ENCODE results near the gene CAMSAP2.

CAMSAP2 gene

DNA sequence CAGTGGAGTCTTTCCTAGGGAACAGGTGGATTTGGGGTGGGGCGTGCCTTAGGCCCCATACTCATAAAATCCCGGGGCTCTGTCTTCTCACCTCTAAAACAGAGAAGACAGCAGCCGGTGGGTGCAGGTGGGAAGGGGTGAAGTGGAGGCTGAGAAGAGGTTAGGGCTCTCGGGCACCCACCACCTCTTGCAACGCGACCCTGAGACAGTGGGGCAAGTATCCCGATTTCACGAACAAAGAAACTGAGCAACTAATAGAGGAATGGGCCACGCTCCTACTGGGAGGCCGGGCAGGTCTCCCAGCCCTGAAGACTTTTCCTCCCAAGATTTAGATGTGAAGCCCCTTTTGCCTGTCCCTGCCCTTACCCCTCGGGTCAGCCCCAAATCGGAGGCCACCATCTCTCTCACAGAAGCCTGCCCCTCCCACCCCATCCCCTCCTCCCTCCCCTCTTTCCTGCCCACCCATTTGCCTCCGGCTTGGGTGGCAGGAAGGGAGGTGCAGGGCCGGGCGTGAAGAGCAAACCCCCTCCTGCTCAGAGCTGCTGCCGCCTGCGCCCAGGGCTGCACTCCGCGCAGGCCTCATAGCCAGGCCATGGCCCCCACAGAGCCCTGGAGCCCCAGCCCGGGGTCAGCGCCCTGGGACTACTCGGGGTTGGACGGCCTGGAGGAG, 133.9 kb downstream of the CAMSAP2 start, which contains the start of gene GPR25:
TSS of gene GPR25 (plus strand) at position 536 of the 670 bp plus-strand sequence. CDS start at position 593, 57 bp downstream.
- Histone ChIP-seq H3K9ac (ENCODE audit: low read length) (no peak within 1 kb of the TSS), H3K9me3 (ENCODE audit: low read length) (no peaks in the 10 kb centered on the region), H3K36me3 (ENCODE audit: insufficient read depth, low read length) (no peaks in the 10 kb centered on the region), H3F3A (ENCODE audit: insufficient read depth, low read length) (no peaks in the 10 kb centered on the region), H4K20me1 (ENCODE audit: insufficient read depth, low read length) (no peaks in the 10 kb centered on the region), H3K27ac (ENCODE audit: low read depth, low read length, poor library complexity, severe bottlenecking) (no peak within 1 kb of the TSS), H3K4me3 (ENCODE audit: low read depth, low read length, poor library complexity, severe bottlenecking) (no peak within 1 kb of the TSS), H3K4me1 (ENCODE audit: insufficient read depth, low read length, severe bottlenecking) (no peaks in the 10 kb centered on the region), H2AFZ (ENCODE audit: low read length) (no peak within 1 kb of the TSS), H3K9me2 (ENCODE audit: low read depth, low read length) (no peaks in the 10 kb centered on the region), H3K79me2 (ENCODE audit: insufficient read depth, low read length) (no peaks in the 10 kb centered on the region), H3K27me3 (ENCODE audit: insufficient read depth, low read length) (no peaks in the 10 kb centered on the region), H3K4me2 (ENCODE audit: low read length) (no peak within 1 kb of the TSS)
- TF ChIP-seq, protein P1, sequence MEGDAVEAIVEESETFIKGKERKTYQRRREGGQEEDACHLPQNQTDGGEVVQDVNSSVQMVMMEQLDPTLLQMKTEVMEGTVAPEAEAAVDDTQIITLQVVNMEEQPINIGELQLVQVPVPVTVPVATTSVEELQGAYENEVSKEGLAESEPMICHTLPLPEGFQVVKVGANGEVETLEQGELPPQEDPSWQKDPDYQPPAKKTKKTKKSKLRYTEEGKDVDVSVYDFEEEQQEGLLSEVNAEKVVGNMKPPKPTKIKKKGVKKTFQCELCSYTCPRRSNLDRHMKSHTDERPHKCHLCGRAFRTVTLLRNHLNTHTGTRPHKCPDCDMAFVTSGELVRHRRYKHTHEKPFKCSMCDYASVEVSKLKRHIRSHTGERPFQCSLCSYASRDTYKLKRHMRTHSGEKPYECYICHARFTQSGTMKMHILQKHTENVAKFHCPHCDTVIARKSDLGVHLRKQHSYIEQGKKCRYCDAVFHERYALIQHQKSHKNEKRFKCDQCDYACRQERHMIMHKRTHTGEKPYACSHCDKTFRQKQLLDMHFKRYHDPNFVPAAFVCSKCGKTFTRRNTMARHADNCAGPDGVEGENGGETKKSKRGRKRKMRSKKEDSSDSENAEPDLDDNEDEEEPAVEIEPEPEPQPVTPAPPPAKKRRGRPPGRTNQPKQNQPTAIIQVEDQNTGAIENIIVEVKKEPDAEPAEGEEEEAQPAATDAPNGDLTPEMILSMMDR (IDR thresholded peaks at IDR 0.05; ENCODE audit: low read length): no peak
- TF ChIP-seq EZH2 (IDR thresholded peaks at IDR 0.05; ENCODE audit: borderline replicate concordance, low read length): no peak

- Histone ChIP-seq H3K9me2 (ENCODE audit: low read depth, low read length) (no peaks in the 10 kb centered on the region), H3K79me2 (ENCODE audit: insufficient read depth, low read length) (no peaks in the 10 kb centered on the region), H3K4me1 (ENCODE audit: insufficient read depth, low read length, severe bottlenecking) (no peaks in the 10 kb centered on the region), H3K4me3 (ENCODE audit: low read depth, low read length, poor library complexity, severe bottlenecking) (no peak overlapping the region), H2AFZ (ENCODE audit: low read length) (no peak overlapping the region), H3K9ac (ENCODE audit: low read length) (no peak overlapping the region), H3K27ac (ENCODE audit: low read depth, low read length, poor library complexity, severe bottlenecking) (no peak overlapping the region), H3K27me3 (ENCODE audit: insufficient read depth, low read length) (no peaks in the 10 kb centered on the region), H3F3A (ENCODE audit: insufficient read depth, low read length) (no peaks in the 10 kb centered on the region), H4K20me1 (ENCODE audit: insufficient read depth, low read length) (no peaks in the 10 kb centered on the region), H3K9me3 (ENCODE audit: low read length) (no peaks in the 10 kb centered on the region), H3K4me2 (ENCODE audit: low read length) (no peak overlapping the region), H3K36me3 (ENCODE audit: insufficient read depth, low read length) (no peaks in the 10 kb centered on the region)
- TF ChIP-seq EZH2 (IDR thresholded peaks at IDR 0.05; ENCODE audit: borderline replicate concordance, low read length): no peak
- TF ChIP-seq, protein P1 (IDR thresholded peaks at IDR 0.05; ENCODE audit: low read length): no peak
Measured at GRCh38 chr1:200873116-200873670, 134.5 kb downstream of the CAMSAP2 start.

DNA sequence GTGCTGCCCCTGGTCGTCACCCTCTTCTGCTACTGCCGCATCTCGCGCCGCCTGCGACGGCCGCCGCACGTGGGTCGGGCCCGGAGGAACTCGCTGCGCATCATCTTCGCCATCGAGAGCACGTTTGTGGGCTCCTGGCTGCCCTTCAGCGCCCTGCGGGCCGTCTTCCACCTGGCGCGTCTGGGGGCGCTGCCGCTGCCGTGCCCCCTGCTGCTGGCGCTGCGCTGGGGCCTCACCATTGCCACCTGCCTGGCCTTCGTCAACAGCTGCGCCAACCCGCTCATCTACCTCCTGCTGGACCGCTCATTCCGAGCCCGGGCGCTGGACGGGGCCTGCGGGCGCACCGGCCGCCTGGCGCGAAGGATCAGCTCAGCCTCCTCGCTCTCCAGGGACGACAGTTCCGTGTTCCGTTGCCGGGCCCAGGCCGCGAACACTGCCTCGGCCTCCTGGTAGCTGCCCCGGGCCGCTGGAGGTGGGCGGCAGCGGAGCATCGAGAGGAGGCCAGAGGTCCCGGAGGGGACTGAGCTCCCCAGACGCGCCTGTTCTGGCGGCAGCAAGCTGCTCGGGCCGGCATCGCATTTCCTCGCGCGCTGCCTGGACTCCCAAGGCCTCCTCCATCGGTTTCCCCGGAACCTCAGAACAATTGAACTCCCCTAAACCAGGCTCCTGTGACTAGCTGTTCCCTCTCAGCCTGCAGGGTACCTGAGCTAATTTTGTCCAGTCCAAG, 135.1 kb downstream of the CAMSAP2 start:
- H3K4me1 ChIP-seq (ENCODE audit: insufficient read depth, low read length, severe bottlenecking): no peaks in the 10 kb centered on the region
- H3K79me2 ChIP-seq (ENCODE audit: insufficient read depth, low read length): no peaks in the 10 kb centered on the region
- no peak overlapping the region for H3K4me3 ChIP-seq (ENCODE audit: low read depth, low read length, poor library complexity, severe bottlenecking)
- no peak overlapping the region for H2AFZ ChIP-seq (ENCODE audit: low read length)
- no peak overlapping the region for H3K27ac ChIP-seq (ENCODE audit: low read depth, low read length, poor library complexity, severe bottlenecking)
- no peaks in the 10 kb centered on the region for H3K36me3 ChIP-seq (ENCODE audit: insufficient read depth, low read length)
- no peaks in the 10 kb centered on the region for H3K9me2 ChIP-seq (ENCODE audit: low read depth, low read length)
- H3K9me3 ChIP-seq (ENCODE audit: low read length): no peaks in the 10 kb centered on the region
- no peaks in the 10 kb centered on the region for H3F3A ChIP-seq (ENCODE audit: insufficient read depth, low read length)
- no peaks in the 10 kb centered on the region for H4K20me1 ChIP-seq (ENCODE audit: insufficient read depth, low read length)
- H3K27me3 ChIP-seq (ENCODE audit: insufficient read depth, low read length): no peaks in the 10 kb centered on the region
- TF ChIP-seq, protein P1 (IDR thresholded peaks at IDR 0.05; ENCODE audit: low read length): no peak
- TF ChIP-seq EZH2 (IDR thresholded peaks at IDR 0.05; ENCODE audit: borderline replicate concordance, low read length): no peak
- H3K4me2 ChIP-seq (ENCODE audit: low read length): no peak overlapping the region
- no peak overlapping the region for H3K9ac ChIP-seq (ENCODE audit: low read length)
